ENCODE results near the gene CDC20.

GRCh38 chr1:43334453-43335205 lies 24.2 kb upstream of the CDC20 start:
- TF ChIP-seq POLR2A (IDR thresholded peaks at IDR 0.05), result no peak
- TF ChIP-seq CTCF (IDR thresholded peaks at IDR 0.05), result no peak
- TF ChIP-seq POLR2AphosphoS5 (IDR thresholded peaks at IDR 0.05; ENCODE audit: insufficient read depth in 1 of 2, low read depth in 1 of 2), result no peak

Measured in vagina (tissue), 2 donors.